ENCODE results near the gene HMCN2. TPM values are rescaled to one million over a fixed set of nuclear protein-coding genes. Genes with fewer than 3 reads are reported as not detected.

HMCN2 gene
- total and polyA plus RNA-seq, 2 donors (not counting 1 experiment from before 2014, with no cell fraction given) = 0.01 TPM; not detected in 1

DNA sequence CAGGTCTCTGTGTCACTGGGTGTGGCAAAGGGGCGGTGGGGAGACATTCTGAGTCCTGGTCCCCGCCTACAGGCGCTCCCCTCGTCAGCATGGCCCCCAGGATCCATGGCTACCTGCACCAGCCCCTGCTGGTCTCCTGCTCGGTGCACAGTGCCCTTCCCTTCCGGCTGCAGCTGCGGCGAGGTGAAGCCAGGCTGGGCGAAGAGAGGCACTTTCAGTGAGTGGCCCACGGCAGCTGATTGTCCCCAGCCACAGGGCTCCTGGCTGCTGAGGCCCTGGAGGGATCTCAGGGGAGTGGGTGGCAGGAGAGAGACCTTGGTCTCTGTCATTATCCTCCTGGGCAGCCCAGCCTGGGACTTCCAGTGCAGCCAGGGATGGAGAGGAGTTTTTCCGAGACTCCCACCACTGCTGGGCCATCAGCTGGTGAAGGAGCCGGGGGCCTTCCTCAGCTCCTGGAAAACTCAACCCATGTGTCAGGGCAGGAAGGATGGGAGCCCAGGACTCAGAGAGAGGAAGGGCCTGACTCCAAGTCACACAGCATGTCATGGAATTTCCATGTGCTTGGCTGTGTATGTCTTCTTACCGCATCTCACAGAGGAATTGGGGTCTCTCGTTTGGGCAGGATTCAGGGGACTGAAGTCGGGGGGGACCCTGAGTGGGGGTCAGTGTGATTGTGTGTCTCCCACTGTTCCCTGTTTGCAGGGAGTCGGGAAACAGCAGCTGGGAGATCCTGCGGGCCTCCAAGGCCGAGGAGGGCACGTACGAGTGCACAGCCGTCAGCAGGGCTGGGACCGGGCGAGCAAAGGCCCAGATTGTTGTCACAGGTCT, 37.4 kb downstream of the HMCN2 start:
- Histone ChIP-seq H3K9me3 (ENCODE audit: control extremely low read depth in 1 of 3, control insufficient read depth in 2 of 3, insufficient read depth in 1 of 3, low read length in 2 of 3) (no peaks in the 10 kb centered on the region), H3K27ac (ENCODE audit: low read length in 2 of 2) (no peak overlapping the region), H3K4me1 (ENCODE audit: control insufficient read depth in 2 of 2, insufficient read depth in 2 of 2, low read length in 2 of 2) (no peaks in the 10 kb centered on the region), H3K79me2 (ENCODE audit: control insufficient read depth, insufficient read depth, low read length) (no peaks in the 10 kb centered on the region), H4K20me1 (ENCODE audit: control insufficient read depth, insufficient read depth, low read length, poor library complexity, severe bottlenecking) (no peaks in the 10 kb centered on the region), H3K27me3 (replicated peaks in 1 of 4; ENCODE audit: control extremely low read depth in 1 of 4, control insufficient read depth in 3 of 4, insufficient read depth in 4 of 4, low read length in 3 of 4) (peaks cover 0 to 2% (median 0%) of the 10 kb centered on the region in 4 experiments), H2AFZ (ENCODE audit: insufficient read depth, low read depth, low read length, poor library complexity, severe bottlenecking) (no peak overlapping the region), H3K4me3 (ENCODE audit: control extremely low read depth in 1 of 5, extremely low read depth in 1 of 5, insufficient read depth in 1 of 5, low read depth in 2 of 5, low read length in 4 of 5) (no peak overlapping the region), H3K36me3 (replicated peaks in 1 of 2; ENCODE audit: control extremely low read depth in 1 of 2, control insufficient read depth in 1 of 2, extremely low read depth in 1 of 2, insufficient read depth in 2 of 2, low read length in 1 of 2) (no peaks in the 10 kb centered on the region), H3K9ac (ENCODE audit: low read length) (no peak overlapping the region), H3K4me2 (replicated peaks; ENCODE audit: low read depth, low read length, poor library complexity, severe bottlenecking) (no peak overlapping the region)
- Mint-ChIP-seq H3K4me1 (no peaks in the 10 kb centered on the region), H3K27ac (no peak overlapping the region), H3K4me3 (no peak overlapping the region), H3K27me3 (peaks cover 7% of the 10 kb centered on the region), H3K9me3 (ENCODE audit: insufficient read depth) (no peaks in the 10 kb centered on the region)
- WGBS (ENCODE audit: insufficient coverage) = 91% methylated on average over 23 of the region's 23 CpGs
- intact Hi-C loops (cut with micrococcal nuclease) = no loop called here
- TF ChIP-seq CTCF (IDR thresholded peaks at IDR 0.05) (no peak), EZH2 (IDR thresholded peaks at IDR 0.05; ENCODE audit: borderline replicate concordance, insufficient read depth, low read depth, low read length, poor library complexity, severe bottlenecking) (no peak)
- no peak for ATAC-seq (ENCODE audit: low read depth)
- POLR2A ChIA-PET = no interaction called here
- CTCF ChIA-PET = no interaction called here
- no peak for DNase-seq

- Mint-ChIP-seq H3K27me3 (peaks cover 8% of the 10 kb centered on the region), H3K9me3 (ENCODE audit: insufficient read depth) (no peaks in the 10 kb centered on the region), H3K4me1 (no peaks in the 10 kb centered on the region), H3K27ac (no peak overlapping the region), H3K4me3 (no peak overlapping the region)
- H3K4me2 ChIP-seq (replicated peaks; ENCODE audit: low read depth, low read length, poor library complexity, severe bottlenecking) = no peak overlapping the region
- H3K9ac ChIP-seq (ENCODE audit: low read length) = no peak overlapping the region
- no peak for DNase-seq
- CTCF ChIA-PET = no interaction called here
- no peaks in the 10 kb centered on the region for H3K79me2 ChIP-seq (ENCODE audit: control insufficient read depth, insufficient read depth, low read length)
- no peaks in the 10 kb centered on the region for H3K36me3 ChIP-seq (replicated peaks in 1 of 2; ENCODE audit: control extremely low read depth in 1 of 2, control insufficient read depth in 1 of 2, extremely low read depth in 1 of 2, insufficient read depth in 2 of 2, low read length in 1 of 2)
- peaks cover 0 to 2% (median 0%) of the 10 kb centered on the region in 4 experiments for H3K27me3 ChIP-seq (replicated peaks in 1 of 4; ENCODE audit: control extremely low read depth in 1 of 4, control insufficient read depth in 3 of 4, insufficient read depth in 4 of 4, low read length in 3 of 4)
- H3K4me1 ChIP-seq (ENCODE audit: control insufficient read depth in 2 of 2, insufficient read depth in 2 of 2, low read length in 2 of 2) = no peaks in the 10 kb centered on the region
- 81% methylated on average over 15 of the region's 17 CpGs for WGBS (ENCODE audit: insufficient coverage)
- no peak overlapping the region for H3K27ac ChIP-seq (ENCODE audit: low read length in 2 of 2)
- POLR2A ChIA-PET = no interaction called here
- no peaks in the 10 kb centered on the region for H3K9me3 ChIP-seq (ENCODE audit: control extremely low read depth in 1 of 3, control insufficient read depth in 2 of 3, insufficient read depth in 1 of 3, low read length in 2 of 3)
- ATAC-seq (ENCODE audit: low read depth) = no peak
- TF ChIP-seq EZH2 (IDR thresholded peaks at IDR 0.05; ENCODE audit: borderline replicate concordance, insufficient read depth, low read depth, low read length, poor library complexity, severe bottlenecking) = no peak
- no peak for TF ChIP-seq CTCF (IDR thresholded peaks at IDR 0.05)
- H3K4me3 ChIP-seq (ENCODE audit: control extremely low read depth in 1 of 5, extremely low read depth in 1 of 5, insufficient read depth in 1 of 5, low read depth in 2 of 5, low read length in 4 of 5) = no peak overlapping the region
- intact Hi-C loops (cut with micrococcal nuclease) = no loop called here
- no peak overlapping the region for H2AFZ ChIP-seq (ENCODE audit: insufficient read depth, low read depth, low read length, poor library complexity, severe bottlenecking)
- no peaks in the 10 kb centered on the region for H4K20me1 ChIP-seq (ENCODE audit: control insufficient read depth, insufficient read depth, low read length, poor library complexity, severe bottlenecking)
Measured at GRCh38 chr9:130303613-130304055, 38.1 kb downstream of the HMCN2 start.
